Mucosa of rectum (tissue), 2 donors: Measurements from ENCODE around the gene OVAAL.

ENCODE experiments used
- H3K27ac ChIP-seq, 2 donors: one replicate each; pipeline ENCODE4 v1.7.0; 2013; ENCODE audit warnings: inconsistent platforms in 2 of 2, low read depth in 2 of 2, low read length in 2 of 2
- H3K27me3 ChIP-seq, 2 donors: one replicate each; pipeline ENCODE4 v1.7.0; 2013; ENCODE audit warnings: low read length in 2 of 2; ENCODE audit not compliant: control insufficient read depth in 2 of 2, insufficient read depth in 2 of 2
- H3K36me3 ChIP-seq, 2 donors: one replicate each; pipeline ENCODE4 v1.7.0; 2013; ENCODE audit warnings: low read length in 2 of 2; ENCODE audit not compliant: control insufficient read depth in 2 of 2, insufficient read depth in 2 of 2
- H3K4me1 ChIP-seq, 2 donors: one replicate each; pipeline ENCODE4 v1.7.0; 2013; ENCODE audit warnings: low read length in 2 of 2, mild to moderate bottlenecking in 1 of 2; ENCODE audit not compliant: control insufficient read depth in 2 of 2, insufficient read depth in 2 of 2
- H3K4me3 ChIP-seq, 2 donors: one replicate each; pipeline ENCODE4 v1.7.0; 2013; ENCODE audit warnings: low read length in 2 of 2
- H3K9ac ChIP-seq, 2 donors: one replicate each; pipeline ENCODE4 v1.7.0; 2013; ENCODE audit warnings: low read length in 2 of 2, low read depth in 1 of 2, mild to moderate bottlenecking in 1 of 2
- H3K9me3 ChIP-seq, 2 donors: one replicate each; pipeline ENCODE4 v1.7.0; 2013; ENCODE audit warnings: low read length in 2 of 2; ENCODE audit not compliant: control insufficient read depth in 2 of 2
- donor health status: healthy.
- donor health status: Normal muscosa, but diverticular disease.

The OVAAL gene

DNA sequence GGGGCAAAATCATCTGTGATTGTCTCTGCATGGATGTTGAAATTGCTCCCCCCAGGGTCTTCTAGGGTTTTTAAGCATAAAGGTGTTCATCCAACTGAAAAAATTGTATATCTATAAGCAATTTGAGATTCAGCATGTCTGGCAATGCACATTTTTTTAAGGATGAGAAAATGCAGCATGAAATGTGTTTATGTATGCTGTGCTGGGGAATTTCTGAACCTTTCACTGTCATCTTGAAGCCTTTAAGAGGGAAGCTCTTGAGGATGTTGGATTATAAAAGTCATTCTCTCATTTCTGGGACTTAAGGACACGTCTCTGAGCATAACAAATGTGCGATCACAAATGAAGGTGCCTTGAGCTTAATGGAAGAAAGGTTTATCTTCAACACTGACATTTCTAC lies 9.4 kb downstream of the OVAAL start:
- no peak overlapping the region for H3K27ac ChIP-seq
- H3K9me3 ChIP-seq: no peaks in the 10 kb centered on the region

DNA sequence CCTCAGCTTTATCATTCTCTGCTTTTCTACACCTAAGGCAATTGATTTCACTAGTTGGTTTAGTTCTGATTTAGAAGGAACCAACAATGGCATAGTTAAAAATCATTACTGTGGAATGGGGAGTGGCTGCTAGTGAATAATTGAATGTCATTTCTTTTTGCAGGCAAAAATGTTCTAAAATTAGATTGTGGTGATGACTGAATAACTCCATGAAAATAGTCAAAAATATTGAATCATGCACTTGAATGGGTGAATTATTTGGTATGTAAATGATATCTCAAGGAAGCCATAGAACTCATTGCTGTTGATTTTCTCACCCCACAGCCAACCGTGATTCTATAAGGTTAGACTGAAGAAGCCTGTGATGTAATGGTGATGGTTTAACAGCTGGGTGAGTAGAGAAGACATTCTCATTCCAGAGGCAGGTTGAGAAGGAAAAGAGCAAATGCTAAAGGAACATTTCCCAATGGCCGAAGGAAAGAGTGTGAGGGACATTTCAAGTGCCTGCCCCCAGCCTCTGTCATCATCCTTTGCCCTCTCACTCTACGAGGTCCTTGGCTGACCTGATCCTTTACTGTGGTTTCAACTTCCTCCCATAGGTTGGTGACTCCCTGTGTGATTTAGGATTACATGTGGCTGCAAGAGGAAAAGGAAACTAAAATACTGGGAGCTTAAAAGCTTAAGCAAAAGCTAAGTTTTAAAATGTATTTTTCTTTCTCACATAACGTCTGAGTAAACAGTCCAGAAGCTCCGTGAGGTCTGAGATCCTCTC lies 12.5 kb downstream of the OVAAL start:
- Histone ChIP-seq H3K27me3 (peaks cover 0 to 3% of the 10 kb centered on the region in 2 donors), H3K4me1 (peaks cover 12% of the 10 kb centered on the region in 2 donors), H3K9ac (no peak overlapping the region), H3K9me3 (no peaks in the 10 kb centered on the region), H3K4me3 (no peak overlapping the region), H3K27ac (no peak overlapping the region), H3K36me3 (no peaks in the 10 kb centered on the region)

More for the DNA sequence above, 9.4 kb downstream of the OVAAL start:
- H3K4me1 ChIP-seq: peaks cover 5 to 6% of the 10 kb centered on the region in 2 donors
- H3K27me3 ChIP-seq: no peaks in the 10 kb centered on the region
- H3K4me3 ChIP-seq: no peak overlapping the region
- H3K9ac ChIP-seq: no peak overlapping the region
- H3K36me3 ChIP-seq: no peaks in the 10 kb centered on the region

GRCh38 chr1:180571832-180572636 lies 13.3 kb downstream of the OVAAL start:
- H3K36me3 ChIP-seq: no peaks in the 10 kb centered on the region
- no peaks in the 10 kb centered on the region for H3K9me3 ChIP-seq
- H3K4me1 ChIP-seq: peaks cover 12% of the 10 kb centered on the region in 2 donors
- H3K4me3 ChIP-seq: no peak overlapping the region
- H3K27me3 ChIP-seq: peaks cover 0 to 3% of the 10 kb centered on the region in 2 donors
- H3K27ac ChIP-seq: no peak overlapping the region
- H3K9ac ChIP-seq: no peak overlapping the region

GRCh38 chr1:180572760-180573159 lies 14.0 kb downstream of the OVAAL start:
- H3K27ac ChIP-seq: no peak overlapping the region
- peaks cover 0 to 3% of the 10 kb centered on the region in 2 donors for H3K27me3 ChIP-seq
- H3K9me3 ChIP-seq: no peaks in the 10 kb centered on the region
- H3K36me3 ChIP-seq: no peaks in the 10 kb centered on the region
- H3K9ac ChIP-seq: no peak overlapping the region
- H3K4me3 ChIP-seq: no peak overlapping the region
- peaks cover 12% of the 10 kb centered on the region in 2 donors for H3K4me1 ChIP-seq

DNA sequence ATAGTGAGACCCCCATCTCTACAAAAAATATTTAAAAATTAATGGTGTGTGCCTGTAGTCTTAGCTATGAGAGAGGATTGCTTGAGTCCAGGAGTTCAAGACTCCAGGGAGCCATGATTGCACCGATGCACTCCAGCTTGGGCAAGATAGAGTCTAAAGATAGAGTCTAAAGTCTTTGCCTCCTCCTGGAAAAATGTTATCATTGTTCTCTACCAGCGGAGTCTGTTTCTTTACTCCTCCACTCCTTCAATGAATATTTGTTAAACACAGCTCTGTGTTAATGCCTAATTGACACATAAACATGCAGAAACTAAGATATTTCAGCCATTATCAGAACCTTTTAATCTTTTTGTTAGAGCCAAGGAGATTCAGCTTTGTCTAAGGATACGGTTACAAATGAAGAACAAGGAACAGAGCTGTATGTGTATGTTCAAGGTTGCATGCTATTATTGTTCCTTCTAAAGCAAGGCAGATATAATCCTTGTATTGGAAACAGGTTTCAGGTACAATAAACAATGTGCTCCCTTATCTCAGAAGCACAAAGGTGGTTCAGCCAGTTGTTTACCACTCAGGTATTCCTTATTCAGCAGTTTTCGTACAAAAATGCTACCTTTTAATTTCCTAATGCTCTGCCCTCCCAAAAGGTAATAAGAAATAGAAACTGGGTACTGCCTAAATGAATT lies 15.4 kb downstream of the OVAAL start:
- H3K27me3 ChIP-seq: peaks cover 0 to 3% of the 10 kb centered on the region in 2 donors
- peak overlapping the region; percentile 35 to 45 for H3K4me3 ChIP-seq
- H3K27ac ChIP-seq: peak overlapping the region; percentile 29 to 61
- H3K9me3 ChIP-seq: no peaks in the 10 kb centered on the region
- H3K9ac ChIP-seq: no peak overlapping the region
- peaks cover 12% of the 10 kb centered on the region in 2 donors for H3K4me1 ChIP-seq
- H3K36me3 ChIP-seq: no peaks in the 10 kb centered on the region

- H3K36me3 ChIP-seq: no peaks in the 10 kb centered on the region
- no peak overlapping the region for H3K4me3 ChIP-seq
- H3K27me3 ChIP-seq: peaks cover 0 to 3% of the 10 kb centered on the region in 2 donors
- no peak overlapping the region for H3K9ac ChIP-seq
- no peaks in the 10 kb centered on the region for H3K9me3 ChIP-seq
- H3K27ac ChIP-seq: no peak overlapping the region
- peaks cover 10 to 12% of the 10 kb centered on the region in 2 donors for H3K4me1 ChIP-seq
Measured at GRCh38 chr1:180577361-180577760, 18.6 kb downstream of the OVAAL start.

DNA sequence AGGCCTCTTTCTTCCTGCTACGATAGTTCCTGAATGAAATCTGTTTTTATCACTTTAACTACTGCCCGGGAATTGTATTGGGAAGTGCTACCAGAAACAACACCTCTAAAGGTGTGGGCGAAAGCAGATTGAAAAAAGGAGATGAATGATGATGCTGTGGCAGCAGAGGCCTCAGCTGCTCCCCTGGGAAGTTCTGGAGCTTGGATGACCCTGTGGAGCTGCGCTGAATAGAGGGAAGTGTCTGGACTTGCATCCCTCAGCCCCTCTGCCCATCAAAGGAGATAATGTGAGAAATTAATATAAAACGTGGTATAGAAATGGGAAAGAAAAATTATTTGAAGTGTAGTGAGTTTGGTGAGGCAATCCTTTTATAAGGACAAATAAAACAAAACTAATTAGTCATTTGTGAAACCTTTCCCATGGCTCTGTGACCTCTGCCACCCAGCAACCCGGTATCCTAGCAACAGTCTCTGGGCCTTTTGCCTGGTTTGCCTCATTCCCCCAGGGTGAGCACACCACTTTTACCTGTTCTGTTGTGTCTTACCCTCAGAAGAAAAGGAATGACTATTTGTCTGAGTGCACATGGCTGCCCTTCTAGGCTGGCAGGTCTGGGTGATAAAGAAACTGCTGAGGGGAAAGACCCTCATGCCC lies 21.3 kb downstream of the OVAAL start:
- Histone ChIP-seq H3K4me1 (no peaks in the 10 kb centered on the region), H3K9ac (no peak overlapping the region), H3K27me3 (peaks cover 0 to 3% of the 10 kb centered on the region in 2 donors), H3K36me3 (no peaks in the 10 kb centered on the region), H3K9me3 (no peaks in the 10 kb centered on the region), H3K4me3 (no peak overlapping the region), H3K27ac (no peak overlapping the region)

- H3K27me3 ChIP-seq: no peaks in the 10 kb centered on the region
- no peak overlapping the region for H3K27ac ChIP-seq
- no peaks in the 10 kb centered on the region for H3K4me1 ChIP-seq
- no peak overlapping the region for H3K9ac ChIP-seq
- no peak overlapping the region for H3K4me3 ChIP-seq
- no peaks in the 10 kb centered on the region for H3K9me3 ChIP-seq
- H3K36me3 ChIP-seq: no peaks in the 10 kb centered on the region
Measured at GRCh38 chr1:180581635-180582039, 22.9 kb downstream of the OVAAL start.

DNA sequence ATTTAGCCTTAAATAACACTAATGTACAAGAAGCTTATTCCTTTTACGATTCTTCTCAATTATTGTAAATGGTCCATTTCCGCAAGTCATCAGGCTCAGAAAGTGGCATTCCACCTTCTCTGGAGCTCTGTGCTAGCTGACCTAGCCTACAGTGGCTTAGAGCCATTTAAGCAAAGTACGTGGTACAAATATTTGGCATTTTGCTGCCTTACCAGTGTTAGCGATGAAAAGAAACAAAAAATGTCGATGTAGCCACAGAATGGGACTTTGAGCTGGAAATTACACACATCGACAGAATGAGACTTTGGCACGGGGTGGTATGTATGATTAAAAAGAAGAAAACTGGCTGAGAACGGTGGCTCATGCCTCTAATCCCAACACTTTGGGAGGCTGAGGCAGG lies 26.1 kb downstream of the OVAAL start:
- Histone ChIP-seq H3K27me3 (no peaks in the 10 kb centered on the region), H3K4me1 (no peaks in the 10 kb centered on the region), H3K9me3 (no peaks in the 10 kb centered on the region), H3K27ac (no peak overlapping the region), H3K36me3 (no peaks in the 10 kb centered on the region), H3K9ac (no peak overlapping the region), H3K4me3 (no peak overlapping the region)
